Right renal cortex interstitium (tissue), 3 donors: Measurements from ENCODE around the gene CDK16. TPM values are rescaled to one million over a fixed set of nuclear protein-coding genes. Genes with fewer than 3 reads are reported as not detected.

ENCODE experiments used
- DNase-seq, 3 donors: peaks; one replicate each; pipeline ENCODE4 v3.0.0-alpha.2; 2013; ENCODE audit warnings: low read depth in 3 of 3, low spot score in 2 of 3
- polyA plus RNA-seq, 3 donors: library from polyadenylated mRNA; unstranded; fragments of 120-200 nt; gene quantifications; one replicate each; pipeline ENCODE4 v1.2.1, GENCODE V29; 2013; ENCODE audit not compliant: insufficient read length in 3 of 3

CDK16 gene
- polyA plus RNA-seq: 100 to 1,000 TPM in 2 of 3 donors, 10 to 100 TPM in 1; 99.8 to 105 (median 105) TPM

- DNase-seq: peak; percentile 44 to 87 (median 78)
Observed at GRCh38 chrX:47218280-47218919, at the start of gene CDK16. Gene CDK16 (plus strand): TSS chrX:47218681. CDS start chrX:47223558, 4,877 bp downstream.

GRCh38 chrX:47169273-47169672 is 49.2 kb upstream of the CDK16 start:
- no peak for DNase-seq

- DNase-seq: no peak
Observed at GRCh38 chrX:47169726-47170515, 48.6 kb upstream of the CDK16 start.

- no peak for DNase-seq
Observed at GRCh38 chrX:47170861-47171692, 47.4 kb upstream of the CDK16 start.

- no peak for DNase-seq
Observed at GRCh38 chrX:47171996-47172395, 46.5 kb upstream of the CDK16 start.

GRCh38 chrX:47172549-47172948 is 45.9 kb upstream of the CDK16 start:
- DNase-seq: no peak

GRCh38 chrX:47172971-47173792 is 45.3 kb upstream of the CDK16 start:
- DNase-seq: no peak

- no peak for DNase-seq
Observed at GRCh38 chrX:47174376-47174775, 44.1 kb upstream of the CDK16 start.

GRCh38 chrX:47174846-47175587 is 43.5 kb upstream of the CDK16 start:
- no peak for DNase-seq

- no peak for DNase-seq
Observed at GRCh38 chrX:47175588-47175980, 42.9 kb upstream of the CDK16 start.

- DNase-seq: no peak
Observed at GRCh38 chrX:47176101-47176740, 42.3 kb upstream of the CDK16 start.

GRCh38 chrX:47177079-47177478 is 41.4 kb upstream of the CDK16 start:
- no peak for DNase-seq

GRCh38 chrX:47178337-47178736 is 40.1 kb upstream of the CDK16 start:
- DNase-seq: no peak

- DNase-seq: no peak
Observed at GRCh38 chrX:47179221-47179927, 39.1 kb upstream of the CDK16 start.

- no peak for DNase-seq
Observed at GRCh38 chrX:47179928-47180255, 38.6 kb upstream of the CDK16 start.

GRCh38 chrX:47180346-47180745 is 38.1 kb upstream of the CDK16 start:
- no peak for DNase-seq

GRCh38 chrX:47181301-47181700 is 37.2 kb upstream of the CDK16 start:
- DNase-seq: no peak

GRCh38 chrX:47182106-47182700 is 36.3 kb upstream of the CDK16 start:
- DNase-seq: no peak
